ENCODE results near the gene ELP2.
"Not testable (repeated sequence)": the region's sequence is repeated elsewhere in the genome, so short reads cannot be mapped to it uniquely, and the experiment has no call there.

Gene ELP2

GRCh38 chr18:36160959-36161371 is 31.3 kb downstream of the ELP2 start:
- DNase-seq (ENCODE audit: low spot score) = no peak

- no peak for DNase-seq (ENCODE audit: low spot score)
Observed at GRCh38 chr18:36162981-36163380, 33.3 kb downstream of the ELP2 start.

GRCh38 chr18:36167692-36168218 is 38.1 kb downstream of the ELP2 start:
- no peak for DNase-seq (ENCODE audit: low spot score)

GRCh38 chr18:36168296-36168695 is 38.6 kb downstream of the ELP2 start:
- DNase-seq (ENCODE audit: low spot score) = not testable (repeated sequence)

GRCh38 chr18:36169938-36170337 is 40.2 kb downstream of the ELP2 start:
- no peak for DNase-seq (ENCODE audit: low spot score)

- no peak for DNase-seq (ENCODE audit: low spot score)
Observed at GRCh38 chr18:36175481-36175880, 45.8 kb downstream of the ELP2 start.

GRCh38 chr18:36176177-36176584 is 46.5 kb downstream of the ELP2 start:
- no peak for DNase-seq (ENCODE audit: low spot score)

- DNase-seq (ENCODE audit: low spot score) = no peak
Observed at GRCh38 chr18:36176711-36177110, 47.0 kb downstream of the ELP2 start.

- no peak for DNase-seq (ENCODE audit: low spot score)
Observed at GRCh38 chr18:36177913-36178312, 48.2 kb downstream of the ELP2 start.

- DNase-seq (ENCODE audit: low spot score) = no peak
Observed at GRCh38 chr18:36179562-36180355, 50.1 kb downstream of the ELP2 start.

- DNase-seq (ENCODE audit: low spot score) = no peak
Observed at GRCh38 chr18:36181441-36181840, 51.7 kb downstream of the ELP2 start.

- no peak for DNase-seq (ENCODE audit: low spot score)
Observed at GRCh38 chr18:36181898-36182506, 52.3 kb downstream of the ELP2 start.

GRCh38 chr18:36183033-36183432 is 53.3 kb downstream of the ELP2 start:
- no peak for DNase-seq (ENCODE audit: low spot score)

GRCh38 chr18:36183987-36184386 is 54.3 kb downstream of the ELP2 start:
- no peak for DNase-seq (ENCODE audit: low spot score)

GRCh38 chr18:36185157-36185556 is 55.5 kb downstream of the ELP2 start:
- no peak for DNase-seq (ENCODE audit: low spot score)

GRCh38 chr18:36185901-36186460 is 56.3 kb downstream of the ELP2 start:
- no peak for DNase-seq (ENCODE audit: low spot score)

GRCh38 chr18:36186461-36187192 is 56.9 kb downstream of the ELP2 start:
- peak; percentile 72 for DNase-seq (ENCODE audit: low spot score)

GRCh38 chr18:36187193-36187825 is 57.6 kb downstream of the ELP2 start, which contains the start of gene MOCOS:
Gene MOCOS, plus strand, starts transcription at chr18:36187497. Its CDS starts 43 bp downstream, at chr18:36187540.
- DNase-seq (ENCODE audit: low spot score) = peak; percentile 96

GRCh38 chr18:36187826-36188721 is 58.4 kb downstream of the ELP2 start:
- peak; percentile 82 for DNase-seq (ENCODE audit: low spot score)

- DNase-seq (ENCODE audit: low spot score) = no peak
Observed at GRCh38 chr18:36188916-36189315, 59.2 kb downstream of the ELP2 start.

- DNase-seq (ENCODE audit: low spot score) = no peak
Observed at GRCh38 chr18:36189486-36189885, 59.8 kb downstream of the ELP2 start.
